Measurements from ENCODE around the gene CFAP299.
"Not testable (repeated sequence)": the region's sequence is repeated elsewhere in the genome, so short reads cannot be mapped to it uniquely, and the experiment has no call there.

CFAP299 gene

GRCh38 chr4:80619070-80619674 is 283.6 kb downstream of the CFAP299 start:
- DNase-seq = no peak
- intact Hi-C loops (cut with DNase I) = no loop called here

- no peak for DNase-seq
- intact Hi-C loops (cut with DNase I) = no loop called here
Observed at GRCh38 chr4:80631861-80632260, 296.3 kb downstream of the CFAP299 start.

GRCh38 chr4:80637190-80637589 is 301.7 kb downstream of the CFAP299 start:
- intact Hi-C loops (cut with DNase I) = no loop called here
- DNase-seq = no peak

- intact Hi-C loops (cut with DNase I) = no loop called here
Observed at GRCh38 chr4:80646061-80646460, 310.5 kb downstream of the CFAP299 start.

GRCh38 chr4:80655662-80656061 is 320.1 kb downstream of the CFAP299 start:
- intact Hi-C loops (cut with DNase I) = no loop called here

More at GRCh38 chr4:80646061-80646460, 310.5 kb downstream of the CFAP299 start:
- no peak for DNase-seq

GRCh38 chr4:80670118-80670517 is 334.6 kb downstream of the CFAP299 start:
- intact Hi-C loops (cut with DNase I); DNase-seq: not testable (repeated sequence)

More at GRCh38 chr4:80655662-80656061, 320.1 kb downstream of the CFAP299 start:
- DNase-seq = no peak

GRCh38 chr4:80678413-80678812 is 342.9 kb downstream of the CFAP299 start:
- DNase-seq = no peak
- intact Hi-C loops (cut with DNase I) = no loop called here

GRCh38 chr4:80680934-80681333 is 345.4 kb downstream of the CFAP299 start:
- DNase-seq = no peak
- intact Hi-C loops (cut with DNase I) = no loop called here

- intact Hi-C loops (cut with DNase I) = no loop called here
- no peak for DNase-seq
Observed at GRCh38 chr4:80685214-80685613, 349.7 kb downstream of the CFAP299 start.

- intact Hi-C loops (cut with DNase I); DNase-seq: not testable (repeated sequence)
Observed at GRCh38 chr4:80687736-80688135, 352.2 kb downstream of the CFAP299 start.

GRCh38 chr4:80694171-80694570 is 358.6 kb downstream of the CFAP299 start:
- DNase-seq = no peak
- intact Hi-C loops (cut with DNase I) = no loop called here

GRCh38 chr4:80705311-80705710 is 369.8 kb downstream of the CFAP299 start:
- intact Hi-C loops (cut with DNase I) = no loop called here
- no peak for DNase-seq

- intact Hi-C loops (cut with DNase I) = no loop called here
- DNase-seq = no peak
Observed at GRCh38 chr4:80709082-80709869, 373.7 kb downstream of the CFAP299 start.

- no peak for DNase-seq
- intact Hi-C loops (cut with DNase I) = no loop called here
Observed at GRCh38 chr4:80710748-80711451, 375.4 kb downstream of the CFAP299 start.

- DNase-seq = no peak
- intact Hi-C loops (cut with DNase I) = no loop called here
Observed at GRCh38 chr4:80711956-80712355, 376.4 kb downstream of the CFAP299 start.

- no peak for DNase-seq
- intact Hi-C loops (cut with DNase I) = no loop called here
Observed at GRCh38 chr4:80713409-80713808, 377.9 kb downstream of the CFAP299 start.

GRCh38 chr4:80717204-80717603 is 381.7 kb downstream of the CFAP299 start:
- DNase-seq = no peak
- intact Hi-C loops (cut with DNase I) = no loop called here

GRCh38 chr4:80726471-80726870 is 390.9 kb downstream of the CFAP299 start:
- no peak for DNase-seq
- intact Hi-C loops (cut with DNase I) = no loop called here

- no peak for DNase-seq
- intact Hi-C loops (cut with DNase I) = no loop called here
Observed at GRCh38 chr4:80730158-80730557, 394.6 kb downstream of the CFAP299 start.

- intact Hi-C loops (cut with DNase I) = no loop called here
- no peak for DNase-seq
Observed at GRCh38 chr4:80731436-80731835, 395.9 kb downstream of the CFAP299 start.

All from head of caudate nucleus (tissue), 42 donors.